Fibroblast of mammary gland (primary cell): Measurements from ENCODE around the gene FAM120A.

Source experiments
- DNase-seq: peaks from one replicate; pipeline ENCODE4 v3.0.0-alpha.2; 2010; ENCODE audit warnings: low read depth
- H3K4me3 ChIP-seq: 2 replicates; pipeline ENCODE4 v1.5.1; 2011; ENCODE audit warnings: low read depth, mild to moderate bottlenecking, low read length, moderate library complexity; ENCODE audit not compliant: control insufficient read depth
- TF ChIP-seq, protein P1 (sequence below): conservative IDR thresholded peaks from 2 replicates; pipeline ENCODE4 v1.5.1; 2011; ENCODE audit warnings: low read depth, low read length, inconsistent platforms; ENCODE audit not compliant: control insufficient read depth, insufficient read depth

Gene FAM120A

DNA sequence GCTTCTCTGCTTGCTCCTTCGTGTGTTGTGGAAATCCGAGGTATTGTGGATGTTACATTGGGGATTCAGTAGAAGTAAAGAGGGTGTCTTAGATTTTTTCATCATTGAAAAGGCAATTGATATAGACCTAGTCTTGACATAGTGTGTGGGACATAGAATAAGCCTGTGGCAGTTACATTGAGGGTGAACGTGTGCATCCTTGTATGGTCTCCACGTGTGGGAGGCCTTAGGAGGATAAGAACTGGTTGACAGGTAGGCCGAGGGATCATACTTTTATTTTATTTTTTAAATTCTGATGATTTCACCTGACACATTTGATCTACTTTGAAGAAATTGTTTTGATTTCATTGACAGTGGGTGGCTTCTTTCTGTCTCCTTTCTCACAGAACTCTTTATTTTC is 18.9 kb downstream of the FAM120A start:
- no peak for DNase-seq
- TF ChIP-seq, protein P1, sequence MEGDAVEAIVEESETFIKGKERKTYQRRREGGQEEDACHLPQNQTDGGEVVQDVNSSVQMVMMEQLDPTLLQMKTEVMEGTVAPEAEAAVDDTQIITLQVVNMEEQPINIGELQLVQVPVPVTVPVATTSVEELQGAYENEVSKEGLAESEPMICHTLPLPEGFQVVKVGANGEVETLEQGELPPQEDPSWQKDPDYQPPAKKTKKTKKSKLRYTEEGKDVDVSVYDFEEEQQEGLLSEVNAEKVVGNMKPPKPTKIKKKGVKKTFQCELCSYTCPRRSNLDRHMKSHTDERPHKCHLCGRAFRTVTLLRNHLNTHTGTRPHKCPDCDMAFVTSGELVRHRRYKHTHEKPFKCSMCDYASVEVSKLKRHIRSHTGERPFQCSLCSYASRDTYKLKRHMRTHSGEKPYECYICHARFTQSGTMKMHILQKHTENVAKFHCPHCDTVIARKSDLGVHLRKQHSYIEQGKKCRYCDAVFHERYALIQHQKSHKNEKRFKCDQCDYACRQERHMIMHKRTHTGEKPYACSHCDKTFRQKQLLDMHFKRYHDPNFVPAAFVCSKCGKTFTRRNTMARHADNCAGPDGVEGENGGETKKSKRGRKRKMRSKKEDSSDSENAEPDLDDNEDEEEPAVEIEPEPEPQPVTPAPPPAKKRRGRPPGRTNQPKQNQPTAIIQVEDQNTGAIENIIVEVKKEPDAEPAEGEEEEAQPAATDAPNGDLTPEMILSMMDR: no peak
- H3K4me3 ChIP-seq: no peak overlapping the region

DNA sequence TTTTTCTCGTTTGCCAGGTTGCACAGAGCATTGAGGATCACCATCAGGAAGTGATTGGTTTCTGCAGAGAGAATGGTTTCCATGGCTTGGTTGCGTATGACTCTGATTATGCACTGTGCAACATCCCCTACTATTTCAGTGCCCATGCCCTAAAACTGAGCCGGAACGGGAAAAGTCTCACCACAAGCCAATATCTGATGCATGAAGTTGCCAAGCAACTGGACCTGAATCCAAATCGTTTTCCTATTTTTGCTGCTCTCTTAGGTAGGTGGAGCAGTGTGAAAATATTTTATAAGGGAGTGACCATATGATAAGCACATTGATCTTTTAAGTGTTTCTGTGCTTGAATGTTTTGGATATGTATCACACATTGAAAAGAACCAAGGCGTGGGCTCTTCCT is 19.6 kb downstream of the FAM120A start:
- TF ChIP-seq, protein P1: no peak
- no peak for DNase-seq
- no peak overlapping the region for H3K4me3 ChIP-seq

DNA sequence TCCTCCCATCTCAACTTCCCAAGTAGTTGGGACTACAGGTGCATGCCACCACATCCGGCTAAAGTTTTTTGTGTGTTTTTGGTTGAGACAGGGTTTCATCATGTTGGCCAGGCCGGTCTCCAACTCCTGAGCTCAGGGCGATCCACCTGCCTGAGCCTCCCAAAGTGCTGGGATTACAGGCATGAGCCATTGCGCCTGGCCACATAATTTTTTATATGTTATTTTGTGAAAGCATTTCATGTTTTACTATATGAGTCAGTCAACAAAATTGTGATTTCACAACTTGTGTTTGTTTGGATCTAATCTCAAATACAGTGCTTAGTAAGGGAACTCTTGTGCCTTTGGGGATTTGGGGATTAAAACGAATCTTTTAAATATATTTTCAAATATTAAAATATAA is 21.9 kb downstream of the FAM120A start:
- DNase-seq: peak; percentile 69
- TF ChIP-seq, protein P1: no peak
- no peak overlapping the region for H3K4me3 ChIP-seq

DNA sequence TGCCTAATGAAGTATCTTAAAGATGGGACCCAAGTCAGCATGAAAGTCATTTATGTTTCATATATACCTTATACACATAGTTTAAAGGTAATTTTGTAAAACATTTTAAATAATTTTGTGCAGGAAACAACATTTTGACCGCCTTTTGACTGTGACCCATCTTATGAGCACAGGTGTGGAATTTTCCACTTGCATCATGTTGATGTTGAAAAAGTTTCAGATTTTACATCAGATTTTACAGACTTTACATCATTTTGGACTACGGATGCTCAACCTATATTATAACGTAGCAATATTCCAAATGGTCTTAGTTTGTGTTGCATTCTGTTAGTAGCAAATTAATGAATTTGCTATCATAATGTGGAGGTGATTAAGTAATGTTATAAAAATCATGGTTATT is 23.6 kb downstream of the FAM120A start:
- DNase-seq: no peak
- no peak overlapping the region for H3K4me3 ChIP-seq
- TF ChIP-seq, protein P1: no peak

DNA sequence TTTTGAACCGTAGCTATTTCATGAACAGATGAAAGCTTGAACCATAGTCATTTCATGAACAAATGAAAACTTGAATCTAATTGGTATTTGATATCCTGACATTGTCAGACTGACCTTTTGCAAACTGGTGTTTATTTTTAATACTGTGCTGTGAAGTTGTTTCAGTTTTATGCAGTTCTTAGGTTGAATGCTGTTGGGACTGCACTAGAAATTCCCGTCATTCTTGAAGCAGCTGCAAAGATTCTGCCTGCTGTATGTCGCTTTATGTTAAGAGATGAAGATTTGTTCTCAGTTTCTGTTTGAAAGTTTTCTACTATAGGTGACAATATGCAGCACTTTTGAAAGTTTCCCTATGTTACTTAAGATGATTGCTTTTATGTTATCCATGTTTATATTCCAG is 24.4 kb downstream of the FAM120A start:
- no peak overlapping the region for H3K4me3 ChIP-seq
- no peak for DNase-seq
- TF ChIP-seq, protein P1: no peak

DNA sequence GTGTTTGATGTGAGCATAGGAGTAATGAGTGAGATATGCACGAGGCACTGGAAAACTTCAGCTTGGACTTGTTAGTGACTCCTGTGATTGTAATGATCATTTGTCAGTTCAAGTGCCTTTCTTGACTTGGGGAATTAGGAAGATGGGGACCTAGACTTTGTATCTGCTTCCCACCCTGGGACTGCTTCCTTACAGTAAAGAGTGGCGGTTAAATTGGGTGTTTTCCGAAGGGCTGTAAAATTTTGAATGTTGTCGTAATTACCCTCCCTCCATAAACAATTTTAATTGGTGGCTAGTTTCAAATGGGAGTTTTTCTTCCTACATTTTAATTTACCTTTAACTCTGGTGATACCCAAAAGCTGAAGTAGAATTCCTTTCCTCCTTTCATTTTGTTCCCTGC is 25.4 kb downstream of the FAM120A start:
- DNase-seq: no peak
- TF ChIP-seq, protein P1: no peak
- no peak overlapping the region for H3K4me3 ChIP-seq

DNA sequence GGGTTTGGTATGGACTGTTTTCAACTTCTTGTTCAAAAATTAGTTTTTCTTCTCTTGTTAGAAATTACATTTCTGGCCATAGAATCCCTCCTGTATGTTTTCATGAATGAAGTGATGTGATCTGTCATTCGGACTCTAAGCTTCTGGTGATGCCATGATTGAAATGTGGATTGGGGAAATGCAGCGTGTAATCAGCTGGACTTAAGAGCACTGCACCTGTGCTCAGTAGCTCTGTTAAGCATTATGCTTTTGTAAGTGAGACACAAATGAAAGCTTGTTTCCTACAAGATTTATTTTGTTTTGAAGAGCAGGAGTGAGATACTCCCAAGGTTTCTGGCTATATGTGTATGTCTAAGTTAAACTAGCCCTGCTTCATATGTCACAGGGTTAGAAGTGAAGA is 25.9 kb downstream of the FAM120A start:
- TF ChIP-seq, protein P1: no peak
- no peak for DNase-seq
- no peak overlapping the region for H3K4me3 ChIP-seq
